ENCODE measurements around the gene NKX2-3.

- TF ChIP-seq CTCF (IDR thresholded peaks at IDR 0.05) (no peak), POLR2A (IDR thresholded peaks at IDR 0.05) (no peak)
These were observed 50.9 kb downstream of the NKX2-3 start for GRCh38 chr10:99583687-99584086.

Data from uterus (tissue), 2 donors.